Measurements from ENCODE around the gene CALM1. TPM values are rescaled to one million over a fixed set of nuclear protein-coding genes. Genes with fewer than 3 reads are reported as not detected.

CALM1 gene
- total RNA-seq, 1 donor from 2014 or later: 328 TPM

DNA sequence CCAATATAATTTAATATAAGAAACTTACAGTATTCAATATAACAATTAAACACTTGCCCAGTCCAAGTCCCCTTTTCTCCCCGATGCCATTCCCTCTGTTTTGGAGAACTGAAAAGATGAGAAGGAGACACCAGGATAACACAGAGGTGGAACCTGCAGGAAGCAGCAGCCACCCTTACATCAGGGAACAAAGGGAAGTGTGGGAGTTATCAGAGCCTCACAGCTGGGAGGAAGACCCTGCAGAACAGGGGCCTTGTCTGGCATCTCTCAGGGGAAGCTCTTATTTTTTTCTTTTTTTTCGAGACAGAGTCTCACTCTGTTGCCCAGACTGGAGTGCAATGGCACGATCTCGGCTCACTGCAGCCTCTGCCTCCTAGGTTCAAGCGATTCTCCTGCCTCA, 52.6 kb downstream of the CALM1 start:
- no peaks in the 10 kb centered on the region for H3K27me3 ChIP-seq (ENCODE audit: control insufficient read depth, insufficient read depth, low read length)
- H3K36me3 ChIP-seq (ENCODE audit: control insufficient read depth, insufficient read depth, low read length): no peaks in the 10 kb centered on the region
- no peak for DNase-seq (ENCODE audit: low read depth)
- TF ChIP-seq, protein P1, sequence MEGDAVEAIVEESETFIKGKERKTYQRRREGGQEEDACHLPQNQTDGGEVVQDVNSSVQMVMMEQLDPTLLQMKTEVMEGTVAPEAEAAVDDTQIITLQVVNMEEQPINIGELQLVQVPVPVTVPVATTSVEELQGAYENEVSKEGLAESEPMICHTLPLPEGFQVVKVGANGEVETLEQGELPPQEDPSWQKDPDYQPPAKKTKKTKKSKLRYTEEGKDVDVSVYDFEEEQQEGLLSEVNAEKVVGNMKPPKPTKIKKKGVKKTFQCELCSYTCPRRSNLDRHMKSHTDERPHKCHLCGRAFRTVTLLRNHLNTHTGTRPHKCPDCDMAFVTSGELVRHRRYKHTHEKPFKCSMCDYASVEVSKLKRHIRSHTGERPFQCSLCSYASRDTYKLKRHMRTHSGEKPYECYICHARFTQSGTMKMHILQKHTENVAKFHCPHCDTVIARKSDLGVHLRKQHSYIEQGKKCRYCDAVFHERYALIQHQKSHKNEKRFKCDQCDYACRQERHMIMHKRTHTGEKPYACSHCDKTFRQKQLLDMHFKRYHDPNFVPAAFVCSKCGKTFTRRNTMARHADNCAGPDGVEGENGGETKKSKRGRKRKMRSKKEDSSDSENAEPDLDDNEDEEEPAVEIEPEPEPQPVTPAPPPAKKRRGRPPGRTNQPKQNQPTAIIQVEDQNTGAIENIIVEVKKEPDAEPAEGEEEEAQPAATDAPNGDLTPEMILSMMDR (IDR thresholded peaks at IDR 0.05; ENCODE audit: insufficient read depth, low read length, poor library complexity, severe bottlenecking): no peak
- no peak overlapping the region for H3K4me3 ChIP-seq (ENCODE audit: low read depth, low read length)

DNA sequence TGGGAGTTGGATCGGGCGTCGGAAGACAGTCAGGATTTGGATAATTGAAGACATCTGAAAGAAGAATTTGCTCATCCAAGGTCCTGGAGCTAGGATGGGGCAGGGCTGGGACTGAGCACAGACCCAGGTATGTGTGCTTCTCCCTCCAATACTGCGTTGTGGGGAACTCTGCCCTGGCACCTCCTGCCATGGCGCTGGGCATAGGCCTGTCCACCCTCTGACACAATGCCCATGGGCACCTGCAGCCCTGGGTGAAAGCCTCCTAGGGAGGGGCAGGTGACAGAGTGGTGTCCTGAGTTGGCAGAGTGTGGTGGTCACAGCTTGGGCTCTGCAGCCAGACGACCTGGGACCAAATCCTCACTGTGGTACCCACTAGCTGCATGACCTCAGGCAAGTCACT, 53.3 kb downstream of the CALM1 start:
- Histone ChIP-seq H3K36me3 (ENCODE audit: control insufficient read depth, insufficient read depth, low read length) (no peaks in the 10 kb centered on the region), H3K27me3 (ENCODE audit: control insufficient read depth, insufficient read depth, low read length) (no peaks in the 10 kb centered on the region), H3K4me3 (ENCODE audit: low read depth, low read length) (no peak overlapping the region)
- TF ChIP-seq, protein P1 (IDR thresholded peaks at IDR 0.05; ENCODE audit: insufficient read depth, low read length, poor library complexity, severe bottlenecking): no peak
- no peak for DNase-seq (ENCODE audit: low read depth)

DNA sequence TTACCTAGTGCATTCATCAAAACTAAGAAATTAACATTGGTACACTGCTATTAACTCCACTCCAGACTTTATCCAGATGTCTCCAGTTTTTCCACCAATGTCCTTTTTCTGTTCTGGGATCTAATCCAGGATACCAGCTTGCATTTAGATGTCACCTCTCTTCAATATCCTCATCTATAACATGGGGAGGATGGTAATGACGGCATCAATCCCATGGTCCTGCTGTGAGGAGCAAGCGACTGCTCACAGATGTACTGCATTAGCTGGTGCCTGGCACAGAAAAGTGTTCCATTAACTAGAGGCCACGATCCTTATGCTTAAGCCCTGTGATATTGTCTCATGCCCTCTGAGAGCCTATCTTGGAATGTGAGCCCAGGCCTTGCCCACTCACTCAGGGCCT, 53.8 kb downstream of the CALM1 start:
- no peaks in the 10 kb centered on the region for H3K36me3 ChIP-seq (ENCODE audit: control insufficient read depth, insufficient read depth, low read length)
- no peak for DNase-seq (ENCODE audit: low read depth)
- H3K27me3 ChIP-seq (ENCODE audit: control insufficient read depth, insufficient read depth, low read length): peaks cover 2% of the 10 kb centered on the region
- H3K4me3 ChIP-seq (ENCODE audit: low read depth, low read length): no peak overlapping the region
- TF ChIP-seq, protein P1 (IDR thresholded peaks at IDR 0.05; ENCODE audit: insufficient read depth, low read length, poor library complexity, severe bottlenecking): no peak

DNA sequence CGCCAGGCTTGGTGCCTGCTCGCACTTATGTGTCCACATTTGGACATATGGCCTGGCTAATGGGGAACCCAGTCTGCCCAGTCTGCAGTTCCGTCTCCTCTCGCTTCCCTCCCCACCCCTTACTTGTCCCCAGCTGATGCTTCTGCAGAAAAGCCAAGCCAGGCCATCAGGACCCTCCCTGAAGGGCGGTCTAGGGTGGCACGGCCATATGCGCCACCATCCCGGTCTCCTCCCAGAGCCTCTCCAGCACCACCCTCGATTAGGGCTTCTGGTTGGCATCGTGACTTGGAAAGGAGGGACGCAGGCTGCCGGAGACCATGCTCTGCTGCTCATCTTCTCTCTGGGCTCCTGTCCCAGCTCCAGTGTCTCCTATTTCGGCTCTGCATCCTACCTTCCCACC, 54.6 kb downstream of the CALM1 start:
- Histone ChIP-seq H3K27me3 (ENCODE audit: control insufficient read depth, insufficient read depth, low read length) (peaks cover 2% of the 10 kb centered on the region), H3K4me3 (ENCODE audit: low read depth, low read length) (no peak overlapping the region), H3K36me3 (ENCODE audit: control insufficient read depth, insufficient read depth, low read length) (no peaks in the 10 kb centered on the region)
- no peak for DNase-seq (ENCODE audit: low read depth)
- TF ChIP-seq, protein P1 (IDR thresholded peaks at IDR 0.05; ENCODE audit: insufficient read depth, low read length, poor library complexity, severe bottlenecking): no peak

DNA sequence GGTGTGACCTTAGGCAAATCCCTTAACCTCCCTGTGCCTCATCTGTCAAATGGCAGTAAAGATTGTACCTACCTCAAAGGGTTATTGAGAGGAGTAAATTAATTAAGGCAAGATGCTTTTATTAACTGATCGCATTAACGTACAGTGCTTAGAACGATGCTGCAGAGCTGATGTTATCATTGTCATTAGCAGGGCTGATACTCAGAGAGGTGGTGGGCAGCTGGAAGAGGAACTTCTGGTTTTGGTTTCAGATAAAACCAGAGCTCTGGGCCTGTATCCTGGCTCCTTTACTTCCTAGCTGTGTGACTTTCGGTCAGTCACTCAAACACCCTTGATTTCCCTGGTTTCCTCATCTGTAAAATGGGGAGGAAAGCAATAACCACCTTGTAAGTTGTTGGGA, 55.1 kb downstream of the CALM1 start:
- TF ChIP-seq, protein P1 (IDR thresholded peaks at IDR 0.05; ENCODE audit: insufficient read depth, low read length, poor library complexity, severe bottlenecking): no peak
- Histone ChIP-seq H3K4me3 (ENCODE audit: low read depth, low read length) (no peak overlapping the region), H3K27me3 (ENCODE audit: control insufficient read depth, insufficient read depth, low read length) (peaks cover 2% of the 10 kb centered on the region), H3K36me3 (ENCODE audit: control insufficient read depth, insufficient read depth, low read length) (no peaks in the 10 kb centered on the region)
- no peak for DNase-seq (ENCODE audit: low read depth)

DNA sequence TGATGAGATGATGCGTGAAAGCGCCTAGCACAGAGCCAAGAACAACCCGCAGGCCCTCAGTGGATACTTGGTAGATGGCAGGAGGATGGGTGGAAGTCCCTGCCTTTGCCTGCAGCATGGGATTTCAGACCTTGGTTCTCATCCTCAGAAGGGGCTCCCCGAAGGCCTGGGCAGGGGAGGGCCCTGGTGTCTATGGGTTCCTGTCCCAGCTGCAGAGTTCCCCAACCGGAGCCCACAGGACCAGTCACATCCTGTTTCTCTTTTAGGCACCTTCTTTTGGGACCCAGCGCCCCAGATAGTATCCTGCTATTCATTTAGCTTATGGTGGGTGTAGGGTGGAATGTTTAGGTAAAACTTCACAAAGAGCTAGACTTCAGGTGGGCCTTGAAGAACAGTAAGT, 55.5 kb downstream of the CALM1 start:
- Histone ChIP-seq H3K36me3 (ENCODE audit: control insufficient read depth, insufficient read depth, low read length) (no peaks in the 10 kb centered on the region), H3K27me3 (ENCODE audit: control insufficient read depth, insufficient read depth, low read length) (peaks cover 2% of the 10 kb centered on the region), H3K4me3 (ENCODE audit: low read depth, low read length) (no peak overlapping the region)
- TF ChIP-seq, protein P1 (IDR thresholded peaks at IDR 0.05; ENCODE audit: insufficient read depth, low read length, poor library complexity, severe bottlenecking): no peak
- DNase-seq (ENCODE audit: low read depth): no peak
